ENCODE measurements around the gene PPP2R3B.
"Not testable (repeated sequence)": the region's sequence is repeated elsewhere in the genome, so short reads cannot be mapped to it uniquely, and the experiment has no call there.

PPP2R3B gene

DNA sequence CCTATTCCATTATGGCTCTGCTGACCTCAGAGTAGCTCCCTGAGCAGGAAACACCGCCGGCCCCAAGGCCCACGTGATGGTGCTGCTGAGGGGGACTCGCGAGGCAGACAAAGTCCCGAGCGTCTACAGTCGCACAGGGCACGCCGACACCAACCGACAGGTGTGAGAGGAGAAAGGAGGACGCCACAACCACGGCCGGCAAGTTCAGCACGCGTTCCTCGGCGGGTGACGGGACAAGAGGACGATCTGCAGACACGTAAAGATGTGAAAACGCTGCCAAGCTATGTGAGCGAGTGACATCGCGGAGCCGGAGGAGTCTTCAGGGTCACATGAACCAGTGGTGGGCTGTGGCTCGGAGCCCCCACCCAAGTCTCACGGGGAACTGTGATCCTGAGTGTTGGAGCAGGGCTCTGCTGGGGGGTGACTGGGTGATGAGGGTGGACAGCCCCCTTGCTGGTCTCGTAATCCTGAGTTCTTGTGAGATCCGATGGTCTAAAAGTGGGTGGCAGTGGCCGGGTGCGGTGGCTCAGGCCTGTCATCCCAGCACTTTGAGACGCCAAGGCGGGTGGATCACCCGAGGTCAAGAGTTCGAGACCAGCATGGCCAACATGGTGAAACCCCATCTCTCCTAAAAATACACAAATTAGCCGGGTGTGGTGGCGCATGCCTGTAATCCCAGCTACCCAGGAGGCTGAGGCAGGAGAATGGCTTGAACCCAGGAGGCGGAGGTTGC lies 34.0 kb downstream of the PPP2R3B start:
- DNase-seq, result no peak

GRCh38 chrX:352181-352580 lies 34.5 kb downstream of the PPP2R3B start:
- DNase-seq, result no peak

GRCh38 chrX:351736-352135 lies 35.0 kb downstream of the PPP2R3B start:
- no peak for DNase-seq

DNA sequence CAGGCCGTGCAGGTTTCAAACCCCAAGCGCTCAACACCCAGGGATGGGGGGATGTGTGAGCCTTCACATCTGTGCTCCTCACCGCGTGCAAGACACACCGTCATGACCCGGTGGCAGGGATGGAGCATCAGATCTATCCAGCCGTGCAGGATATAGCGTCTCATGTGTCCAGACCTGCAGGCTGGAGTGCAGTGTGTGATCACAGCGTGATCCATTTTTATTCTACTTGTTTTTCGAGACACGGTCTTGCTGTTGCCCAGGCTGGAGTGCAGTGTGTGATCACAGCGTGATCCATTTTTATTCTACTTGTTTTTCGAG lies 35.4 kb downstream of the PPP2R3B start:
- DNase-seq, result not testable (repeated sequence)

DNA sequence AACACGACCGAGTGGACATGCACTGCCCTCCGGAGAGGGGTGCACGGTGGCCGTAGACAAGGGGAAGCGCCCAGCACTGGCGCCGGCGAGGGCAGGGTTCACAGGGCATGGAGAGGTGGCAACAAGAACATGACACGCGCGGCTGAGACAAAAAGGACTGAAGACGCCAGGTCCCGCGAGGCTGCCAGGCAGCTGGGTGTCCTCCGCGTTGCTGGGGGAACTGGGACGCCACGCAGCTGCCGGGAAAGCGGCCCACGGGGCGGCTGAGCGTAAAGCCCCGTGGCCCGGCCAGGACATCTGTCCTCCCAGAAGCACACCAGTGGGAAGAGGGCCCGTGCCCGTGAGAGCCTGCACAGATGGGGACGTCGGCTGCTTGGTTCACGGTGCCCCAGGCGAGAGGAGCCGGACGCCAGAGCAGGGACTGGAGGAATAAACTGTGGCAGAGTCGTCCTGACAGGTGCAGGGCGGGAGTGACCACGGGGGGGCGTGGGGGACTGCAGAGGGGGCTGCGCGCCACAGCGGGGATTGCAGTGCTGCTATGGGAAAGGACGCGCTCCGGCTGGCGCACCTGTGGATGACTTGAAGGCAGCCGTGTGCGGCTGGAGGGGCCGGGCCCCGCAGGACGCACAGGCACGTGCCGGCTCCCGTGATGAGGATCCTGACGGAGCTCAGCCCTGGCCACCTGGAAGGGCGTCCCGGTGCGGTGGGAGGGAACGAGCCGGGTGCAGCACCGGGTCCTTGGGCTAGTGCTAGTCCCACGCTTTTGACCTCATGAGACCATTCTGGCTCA lies 36.0 kb downstream of the PPP2R3B start:
- DNase-seq, result no peak

DNA sequence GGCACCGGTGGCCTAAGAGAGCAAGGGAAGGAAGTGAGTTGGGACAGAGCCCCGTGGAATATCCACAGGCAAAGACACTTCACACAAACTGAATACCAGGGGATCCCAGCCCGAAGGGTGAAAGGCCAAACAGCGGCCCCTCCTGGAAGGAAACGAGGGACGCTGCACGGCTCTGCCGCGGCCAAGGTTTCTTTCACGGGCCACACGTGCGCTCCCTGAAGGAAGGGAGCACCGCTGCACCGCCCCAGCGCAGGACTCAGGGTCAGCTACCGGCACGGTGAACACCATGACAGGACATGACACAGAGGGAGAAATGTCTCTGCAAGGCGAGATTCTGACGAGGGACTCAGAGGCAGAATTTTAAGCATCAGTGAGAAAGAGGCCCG lies 36.6 kb downstream of the PPP2R3B start:
- DNase-seq, result no peak

GRCh38 chrX:349702-350101 lies 37.0 kb downstream of the PPP2R3B start:
- DNase-seq, result no peak

GRCh38 chrX:349196-349595 lies 37.5 kb downstream of the PPP2R3B start:
- DNase-seq, result no peak

DNA sequence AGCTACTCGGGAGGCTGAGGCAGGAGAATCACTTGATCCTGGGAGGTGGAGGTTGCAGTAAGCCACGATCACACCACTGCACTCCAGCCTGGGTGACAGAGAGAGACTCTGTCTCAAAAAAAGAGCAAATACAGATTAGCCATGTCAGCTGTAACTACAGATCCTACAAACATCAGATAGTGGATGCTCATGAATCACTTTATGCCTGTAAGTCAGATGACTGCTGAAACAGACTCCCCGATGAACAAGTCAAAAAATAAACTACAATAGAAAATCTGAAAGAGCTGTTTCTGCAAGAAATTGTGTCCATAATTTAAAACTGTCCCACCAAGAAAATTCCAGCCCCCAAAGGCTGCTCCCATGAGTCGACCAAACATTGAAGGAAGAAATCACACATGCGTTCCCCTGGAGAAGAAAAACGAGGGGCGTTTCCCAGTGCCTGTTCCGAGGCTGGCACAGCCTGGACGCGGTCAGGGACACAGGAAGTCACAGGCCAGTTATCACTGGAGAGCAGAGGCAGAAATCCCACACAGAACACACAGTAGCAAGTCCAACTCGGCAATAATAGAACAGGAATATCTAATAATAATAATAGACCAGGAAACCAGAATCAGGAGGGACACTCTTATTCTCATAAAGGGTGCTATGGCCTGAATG lies 38.1 kb downstream of the PPP2R3B start:
- DNase-seq, result no peak

DNA sequence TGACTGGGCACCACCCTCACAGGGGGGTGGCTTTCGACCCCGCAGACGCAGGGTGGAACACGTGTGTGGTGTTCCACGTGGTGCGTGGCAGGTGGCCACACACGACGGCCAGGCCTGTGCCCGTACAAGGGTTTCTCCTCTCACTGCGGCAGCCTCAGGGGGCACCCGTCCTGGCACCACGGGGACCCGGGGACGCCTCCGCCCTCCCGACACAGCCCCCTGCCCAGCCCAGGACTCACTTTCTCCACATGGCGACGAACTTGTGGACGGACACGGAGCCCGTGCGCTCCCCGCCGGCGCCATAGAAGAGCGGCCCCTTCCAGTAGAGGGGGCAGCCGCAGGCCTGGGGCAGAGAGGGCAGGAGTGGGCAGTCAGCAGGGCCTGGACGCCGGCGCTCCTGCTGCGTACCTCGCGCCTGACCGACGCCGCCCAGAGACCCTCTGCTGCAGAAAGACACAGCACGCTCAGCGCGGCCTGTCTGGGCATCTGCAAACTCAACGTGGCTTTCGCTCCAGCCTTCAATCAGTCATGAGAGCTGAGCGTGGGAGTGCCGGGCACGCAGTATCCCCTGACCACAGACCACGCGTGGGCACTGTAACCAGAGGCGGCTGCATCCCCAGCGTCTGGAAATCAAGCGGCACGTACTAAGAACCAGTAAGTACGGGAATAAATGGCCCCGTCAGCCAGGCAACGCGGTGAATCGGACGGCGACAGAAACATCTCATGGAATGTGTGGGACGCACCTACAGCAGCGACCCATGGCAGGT lies 39.2 kb downstream of the PPP2R3B start:
- no peak for DNase-seq

DNA sequence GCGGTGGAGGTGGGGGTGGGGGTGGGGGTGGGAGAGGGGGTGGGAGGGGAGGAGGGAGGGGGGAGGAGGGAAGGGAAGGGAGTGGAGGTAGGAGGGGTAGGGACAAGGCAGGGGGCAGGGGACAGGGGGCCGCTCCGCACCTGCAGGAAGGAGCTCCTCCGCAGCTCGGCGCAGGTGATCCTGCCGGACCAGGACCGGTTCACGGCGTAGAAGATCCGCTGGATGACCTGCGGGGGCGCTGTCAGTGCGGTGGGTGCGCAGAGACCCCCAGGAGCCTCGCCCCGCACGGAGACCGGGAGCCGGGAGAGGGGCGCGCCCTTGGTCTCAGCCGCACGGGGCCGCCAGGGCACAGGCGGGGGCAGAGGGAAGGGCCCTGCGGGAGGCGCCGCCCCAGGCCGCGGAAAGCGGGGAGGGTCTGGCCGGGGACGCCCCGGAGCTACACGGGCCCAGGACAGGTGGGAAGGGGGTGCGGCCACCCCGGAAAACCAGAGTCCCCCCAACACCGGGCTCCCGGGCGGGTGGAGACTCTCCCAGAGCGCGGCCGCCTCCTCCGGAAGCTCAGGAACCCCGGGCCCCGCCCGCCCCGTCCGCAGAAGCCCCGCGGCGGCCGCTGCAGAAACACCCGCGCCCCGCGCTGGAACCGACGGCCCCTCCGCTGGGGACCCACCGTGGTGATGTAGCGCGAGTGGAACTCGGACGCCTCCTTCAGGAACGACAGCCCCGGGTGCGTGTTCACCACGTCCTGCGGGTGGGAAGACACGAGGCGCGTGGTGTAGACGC lies 40.5 kb downstream of the PPP2R3B start:
- DNase-seq, result no peak

- DNase-seq, result no peak
These were observed 41.4 kb downstream of the PPP2R3B start for GRCh38 chrX:345020-345925.

GRCh38 chrX:344371-344901 lies 42.3 kb downstream of the PPP2R3B start:
- DNase-seq, result no peak

DNA sequence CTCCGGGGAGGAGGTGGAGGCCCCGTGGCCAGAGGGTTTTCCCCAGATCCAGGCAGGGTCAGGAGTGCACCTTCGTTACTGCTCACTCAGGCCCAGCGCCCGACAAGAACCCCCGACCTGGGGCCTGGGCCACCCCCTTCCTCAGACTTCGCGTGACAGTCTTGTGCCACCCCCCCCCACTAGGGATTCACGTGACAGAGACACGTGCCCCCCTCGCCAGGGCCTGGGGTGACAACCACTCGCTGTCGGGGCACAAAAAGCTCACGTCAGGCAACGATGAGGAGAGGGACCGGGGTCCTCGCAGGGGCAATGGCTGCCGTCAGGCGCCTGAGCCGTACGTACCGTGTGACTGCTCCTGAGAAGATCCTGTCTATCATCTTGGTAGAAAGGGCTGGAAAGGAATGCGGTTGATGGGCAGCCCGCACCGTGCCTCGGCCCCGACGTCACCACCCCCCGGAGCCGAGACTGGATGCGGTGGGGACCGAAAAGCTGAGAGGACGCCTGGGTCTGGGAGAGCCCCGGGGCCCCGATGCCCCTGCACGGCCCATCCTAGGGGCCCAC lies 45.1 kb downstream of the PPP2R3B start:
- no peak for DNase-seq

DNA sequence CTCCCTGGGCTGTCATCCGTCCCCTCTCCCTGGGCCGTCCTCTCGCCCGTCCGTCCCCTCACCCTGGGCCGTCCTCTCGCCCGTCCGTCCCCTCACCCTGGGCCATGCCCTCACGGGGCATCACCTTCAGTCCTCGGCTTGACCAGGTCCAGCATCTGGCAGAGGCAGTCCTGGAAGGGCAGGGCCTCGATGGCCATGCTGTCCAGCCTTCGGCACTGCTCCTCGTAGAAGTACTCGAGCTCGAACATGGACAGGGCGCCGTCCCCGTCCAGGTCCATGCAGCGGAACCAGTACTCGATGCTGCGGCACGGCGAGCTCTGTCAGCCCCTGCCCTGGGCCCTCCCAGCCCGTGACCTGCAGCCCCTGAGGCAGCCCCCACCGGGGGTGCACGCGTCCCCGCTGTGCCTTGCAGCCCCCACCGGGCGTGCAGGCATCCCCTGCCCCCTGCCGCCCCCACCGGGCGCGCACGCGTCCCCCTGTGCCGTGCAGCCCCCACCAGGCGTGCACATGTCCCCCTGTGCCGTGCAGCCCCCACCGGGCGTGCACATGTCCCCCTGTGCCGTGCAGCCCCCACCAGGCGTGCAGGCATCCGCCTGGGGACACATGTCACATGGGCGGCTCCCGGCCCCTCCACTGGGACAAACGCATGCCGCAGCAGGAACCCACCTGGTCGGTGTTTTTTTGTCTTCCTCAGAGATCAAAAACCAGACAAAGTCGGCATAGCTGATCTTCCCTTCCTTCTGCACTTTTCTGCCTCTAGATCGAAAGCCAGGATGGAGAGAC lies 45.9 kb downstream of the PPP2R3B start:
- DNase-seq, result no peak

- DNase-seq, result no peak
These were observed 46.6 kb downstream of the PPP2R3B start for GRCh38 chrX:340121-340520.

GRCh38 chrX:338836-339400 lies 47.8 kb downstream of the PPP2R3B start:
- no peak for DNase-seq

- DNase-seq, result no peak
These were observed 48.3 kb downstream of the PPP2R3B start for GRCh38 chrX:338281-338835.

- DNase-seq, result no peak
These were observed 49.3 kb downstream of the PPP2R3B start for GRCh38 chrX:337331-337831.

Data from GF-D8 (cell line).